ENCODE results near the gene FBXL19.
"Not testable (repeated sequence)": the region's sequence is repeated elsewhere in the genome, so short reads cannot be mapped to it uniquely, and the experiment has no call there.

The FBXL19 gene

GRCh38 chr16:30939571-30939970 is 16.2 kb downstream of the FBXL19 start:
- Histone ChIP-seq H3K4me1 (ENCODE audit: control insufficient read depth, insufficient read depth, low read length) (peaks cover 12% of the 10 kb centered on the region), H3K36me3 (ENCODE audit: control insufficient read depth, insufficient read depth, low read length, severe bottlenecking) (peaks cover 27% of the 10 kb centered on the region)
- DNase-seq (ENCODE audit: low read depth); H3K27me3 ChIP-seq (replicated peaks; ENCODE audit: control insufficient read depth, insufficient read depth, low read length); H3K9ac ChIP-seq (ENCODE audit: low read length); H3K9me3 ChIP-seq (ENCODE audit: control insufficient read depth, low read length); H3K4me3 ChIP-seq (ENCODE audit: low read length): not testable (repeated sequence)

- Histone ChIP-seq H3K36me3 (ENCODE audit: control insufficient read depth, insufficient read depth, low read length, severe bottlenecking) (peaks cover 26% of the 10 kb centered on the region), H3K9ac (ENCODE audit: low read length) (peak overlapping the region; percentile 37), H3K9me3 (ENCODE audit: control insufficient read depth, low read length) (no peaks in the 10 kb centered on the region), H3K27me3 (replicated peaks; ENCODE audit: control insufficient read depth, insufficient read depth, low read length) (no peaks in the 10 kb centered on the region), H3K4me3 (ENCODE audit: low read length) (no peak overlapping the region), H3K4me1 (ENCODE audit: control insufficient read depth, insufficient read depth, low read length) (peaks cover 12% of the 10 kb centered on the region)
- peak; percentile 84 for DNase-seq (ENCODE audit: low read depth)
Observed at GRCh38 chr16:30941600-30942425, 18.4 kb downstream of the FBXL19 start.

GRCh38 chr16:30942426-30942806 is 19.0 kb downstream of the FBXL19 start:
- DNase-seq (ENCODE audit: low read depth) = no peak
- peaks cover 12% of the 10 kb centered on the region for H3K4me1 ChIP-seq (ENCODE audit: control insufficient read depth, insufficient read depth, low read length)
- H3K9me3 ChIP-seq (ENCODE audit: control insufficient read depth, low read length) = no peaks in the 10 kb centered on the region
- H3K27me3 ChIP-seq (replicated peaks; ENCODE audit: control insufficient read depth, insufficient read depth, low read length) = no peaks in the 10 kb centered on the region
- H3K36me3 ChIP-seq (ENCODE audit: control insufficient read depth, insufficient read depth, low read length, severe bottlenecking) = peaks cover 22% of the 10 kb centered on the region
- H3K4me3 ChIP-seq (ENCODE audit: low read length) = no peak overlapping the region
- no peak overlapping the region for H3K9ac ChIP-seq (ENCODE audit: low read length)

- peaks cover 22% of the 10 kb centered on the region for H3K36me3 ChIP-seq (ENCODE audit: control insufficient read depth, insufficient read depth, low read length, severe bottlenecking)
Observed at GRCh38 chr16:30944352-30944751, 21.0 kb downstream of the FBXL19 start.

GRCh38 chr16:30946671-30947540 is 23.5 kb downstream of the FBXL19 start:
- Histone ChIP-seq H3K9me3 (ENCODE audit: control insufficient read depth, low read length) (no peaks in the 10 kb centered on the region), H3K4me3 (ENCODE audit: low read length) (no peak overlapping the region), H3K9ac (ENCODE audit: low read length) (no peak overlapping the region), H3K4me1 (ENCODE audit: control insufficient read depth, insufficient read depth, low read length) (peaks cover 24% of the 10 kb centered on the region), H3K27me3 (replicated peaks; ENCODE audit: control insufficient read depth, insufficient read depth, low read length) (no peaks in the 10 kb centered on the region), H3K36me3 (ENCODE audit: control insufficient read depth, insufficient read depth, low read length, severe bottlenecking) (peaks cover 22% of the 10 kb centered on the region)
- DNase-seq (ENCODE audit: low read depth) = no peak

More at GRCh38 chr16:30944352-30944751, 21.0 kb downstream of the FBXL19 start:
- no peaks in the 10 kb centered on the region for H3K9me3 ChIP-seq (ENCODE audit: control insufficient read depth, low read length)
- no peak overlapping the region for H3K4me3 ChIP-seq (ENCODE audit: low read length)
- no peak overlapping the region for H3K9ac ChIP-seq (ENCODE audit: low read length)
- no peak for DNase-seq (ENCODE audit: low read depth)
- no peaks in the 10 kb centered on the region for H3K27me3 ChIP-seq (replicated peaks; ENCODE audit: control insufficient read depth, insufficient read depth, low read length)
- peaks cover 6% of the 10 kb centered on the region for H3K4me1 ChIP-seq (ENCODE audit: control insufficient read depth, insufficient read depth, low read length)

GRCh38 chr16:30947541-30947858 is 24.1 kb downstream of the FBXL19 start:
- Histone ChIP-seq H3K4me3 (ENCODE audit: low read length) (no peak overlapping the region), H3K36me3 (ENCODE audit: control insufficient read depth, insufficient read depth, low read length, severe bottlenecking) (peaks cover 17% of the 10 kb centered on the region), H3K9me3 (ENCODE audit: control insufficient read depth, low read length) (no peaks in the 10 kb centered on the region), H3K9ac (ENCODE audit: low read length) (no peak overlapping the region), H3K27me3 (replicated peaks; ENCODE audit: control insufficient read depth, insufficient read depth, low read length) (no peaks in the 10 kb centered on the region), H3K4me1 (ENCODE audit: control insufficient read depth, insufficient read depth, low read length) (peaks cover 29% of the 10 kb centered on the region)
- no peak for DNase-seq (ENCODE audit: low read depth)

GRCh38 chr16:30947859-30948666 is 24.7 kb downstream of the FBXL19 start:
- H3K9me3 ChIP-seq (ENCODE audit: control insufficient read depth, low read length) = no peaks in the 10 kb centered on the region
- DNase-seq (ENCODE audit: low read depth) = peak; percentile 98
- H3K9ac ChIP-seq (ENCODE audit: low read length) = peak overlapping the region; percentile 90
- H3K4me3 ChIP-seq (ENCODE audit: low read length) = peak overlapping the region; percentile 91
- H3K4me1 ChIP-seq (ENCODE audit: control insufficient read depth, insufficient read depth, low read length) = peaks cover 32% of the 10 kb centered on the region
- peaks cover 12% of the 10 kb centered on the region for H3K36me3 ChIP-seq (ENCODE audit: control insufficient read depth, insufficient read depth, low read length, severe bottlenecking)
- H3K27me3 ChIP-seq (replicated peaks; ENCODE audit: control insufficient read depth, insufficient read depth, low read length) = no peaks in the 10 kb centered on the region

GRCh38 chr16:30948667-30949649 is 25.6 kb downstream of the FBXL19 start, which contains the start of gene ORAI3:
ORAI3 (plus strand) TSS chr16:30949068; CDS start chr16:30949290, 222 bp downstream.
- no peaks in the 10 kb centered on the region for H3K9me3 ChIP-seq (ENCODE audit: control insufficient read depth, low read length)
- peaks cover 41% of the 10 kb centered on the region for H3K4me1 ChIP-seq (ENCODE audit: control insufficient read depth, insufficient read depth, low read length)
- peaks cover 8% of the 10 kb centered on the region for H3K36me3 ChIP-seq (ENCODE audit: control insufficient read depth, insufficient read depth, low read length, severe bottlenecking)
- no peaks in the 10 kb centered on the region for H3K27me3 ChIP-seq (replicated peaks; ENCODE audit: control insufficient read depth, insufficient read depth, low read length)
- H3K4me3 ChIP-seq (ENCODE audit: low read length) = peak within 1 kb of the TSS; percentile 91
- DNase-seq (ENCODE audit: low read depth) = peak; percentile 80
- peak within 1 kb of the TSS; percentile 90 for H3K9ac ChIP-seq (ENCODE audit: low read length)

- H3K9ac ChIP-seq (ENCODE audit: low read length) = peak overlapping the region; percentile 90
- H3K36me3 ChIP-seq (ENCODE audit: control insufficient read depth, insufficient read depth, low read length, severe bottlenecking) = peaks cover 4% of the 10 kb centered on the region
- peak; percentile 79 for DNase-seq (ENCODE audit: low read depth)
Observed at GRCh38 chr16:30949650-30950515, 26.5 kb downstream of the FBXL19 start.

More at GRCh38 chr16:30949650-30950515, 26.5 kb downstream of the FBXL19 start:
- Histone ChIP-seq H3K4me3 (ENCODE audit: low read length) (peak overlapping the region; percentile 91), H3K27me3 (replicated peaks; ENCODE audit: control insufficient read depth, insufficient read depth, low read length) (no peaks in the 10 kb centered on the region), H3K9me3 (ENCODE audit: control insufficient read depth, low read length) (no peaks in the 10 kb centered on the region), H3K4me1 (ENCODE audit: control insufficient read depth, insufficient read depth, low read length) (peaks cover 43% of the 10 kb centered on the region)

Data from adipocyte (in vitro differentiated cells).